ENCODE results near the gene ESD.

Gene ESD

DNA sequence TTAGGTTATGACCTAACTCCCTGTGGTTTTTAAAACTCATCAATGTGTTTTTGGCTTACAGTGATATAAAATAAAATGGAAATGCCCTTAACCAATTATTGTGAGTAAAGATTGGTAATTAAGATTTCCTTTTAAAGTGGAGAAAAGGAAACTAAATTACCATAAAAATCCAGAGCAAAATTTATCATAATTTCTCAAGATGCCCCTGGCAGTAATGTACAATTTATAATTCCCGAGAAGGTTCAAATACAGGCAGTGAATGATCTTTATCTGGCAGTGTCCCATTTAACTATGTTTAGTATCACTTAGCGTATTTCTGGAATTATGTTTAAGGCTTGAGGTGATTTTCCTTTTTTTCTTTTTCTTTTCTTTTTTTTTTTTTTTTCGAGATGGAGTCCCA, 61.5 kb downstream of the ESD start:
- TF ChIP-seq RAD21 (IDR thresholded peaks at IDR 0.05; ENCODE audit: low read depth) (no peak), TAF1 (IDR thresholded peaks at IDR 0.05; ENCODE audit: low read depth) (no peak), NFIC (IDR thresholded peaks at IDR 0.05) (no peak), EGR1 (IDR thresholded peaks at IDR 0.05) (no peak), EP300 (IDR thresholded peaks at IDR 0.05; ENCODE audit: borderline replicate concordance) (no peak), TEAD4 (IDR thresholded peaks at IDR 0.05) (no peak), CREB1 (IDR thresholded peaks at IDR 0.05; ENCODE audit: low read depth) (no peak), FOXM1 (IDR thresholded peaks at IDR 0.05; ENCODE audit: borderline replicate concordance, low read depth) (no peak), ZBTB7A (IDR thresholded peaks at IDR 0.05; ENCODE audit: low read depth) (no peak), CEBPB (IDR thresholded peaks at IDR 0.05) (no peak), YY1 (IDR thresholded peaks at IDR 0.05; ENCODE audit: low read depth) (no peak), TCF12 (IDR thresholded peaks at IDR 0.05; ENCODE audit: low read depth) (no peak)
- TF ChIP-seq, protein P1, sequence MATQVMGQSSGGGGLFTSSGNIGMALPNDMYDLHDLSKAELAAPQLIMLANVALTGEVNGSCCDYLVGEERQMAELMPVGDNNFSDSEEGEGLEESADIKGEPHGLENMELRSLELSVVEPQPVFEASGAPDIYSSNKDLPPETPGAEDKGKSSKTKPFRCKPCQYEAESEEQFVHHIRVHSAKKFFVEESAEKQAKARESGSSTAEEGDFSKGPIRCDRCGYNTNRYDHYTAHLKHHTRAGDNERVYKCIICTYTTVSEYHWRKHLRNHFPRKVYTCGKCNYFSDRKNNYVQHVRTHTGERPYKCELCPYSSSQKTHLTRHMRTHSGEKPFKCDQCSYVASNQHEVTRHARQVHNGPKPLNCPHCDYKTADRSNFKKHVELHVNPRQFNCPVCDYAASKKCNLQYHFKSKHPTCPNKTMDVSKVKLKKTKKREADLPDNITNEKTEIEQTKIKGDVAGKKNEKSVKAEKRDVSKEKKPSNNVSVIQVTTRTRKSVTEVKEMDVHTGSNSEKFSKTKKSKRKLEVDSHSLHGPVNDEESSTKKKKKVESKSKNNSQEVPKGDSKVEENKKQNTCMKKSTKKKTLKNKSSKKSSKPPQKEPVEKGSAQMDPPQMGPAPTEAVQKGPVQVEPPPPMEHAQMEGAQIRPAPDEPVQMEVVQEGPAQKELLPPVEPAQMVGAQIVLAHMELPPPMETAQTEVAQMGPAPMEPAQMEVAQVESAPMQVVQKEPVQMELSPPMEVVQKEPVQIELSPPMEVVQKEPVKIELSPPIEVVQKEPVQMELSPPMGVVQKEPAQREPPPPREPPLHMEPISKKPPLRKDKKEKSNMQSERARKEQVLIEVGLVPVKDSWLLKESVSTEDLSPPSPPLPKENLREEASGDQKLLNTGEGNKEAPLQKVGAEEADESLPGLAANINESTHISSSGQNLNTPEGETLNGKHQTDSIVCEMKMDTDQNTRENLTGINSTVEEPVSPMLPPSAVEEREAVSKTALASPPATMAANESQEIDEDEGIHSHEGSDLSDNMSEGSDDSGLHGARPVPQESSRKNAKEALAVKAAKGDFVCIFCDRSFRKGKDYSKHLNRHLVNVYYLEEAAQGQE (IDR thresholded peaks at IDR 0.05; ENCODE audit: low read depth): no peak
- TF ChIP-seq, protein P2, sequence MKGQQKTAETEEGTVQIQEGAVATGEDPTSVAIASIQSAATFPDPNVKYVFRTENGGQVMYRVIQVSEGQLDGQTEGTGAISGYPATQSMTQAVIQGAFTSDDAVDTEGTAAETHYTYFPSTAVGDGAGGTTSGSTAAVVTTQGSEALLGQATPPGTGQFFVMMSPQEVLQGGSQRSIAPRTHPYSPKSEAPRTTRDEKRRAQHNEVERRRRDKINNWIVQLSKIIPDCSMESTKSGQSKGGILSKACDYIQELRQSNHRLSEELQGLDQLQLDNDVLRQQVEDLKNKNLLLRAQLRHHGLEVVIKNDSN (IDR thresholded peaks at IDR 0.05): no peak
- TF ChIP-seq, protein P3, sequence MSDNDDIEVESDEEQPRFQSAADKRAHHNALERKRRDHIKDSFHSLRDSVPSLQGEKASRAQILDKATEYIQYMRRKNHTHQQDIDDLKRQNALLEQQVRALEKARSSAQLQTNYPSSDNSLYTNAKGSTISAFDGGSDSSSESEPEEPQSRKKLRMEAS (IDR thresholded peaks at IDR 0.05): no peak

DNA sequence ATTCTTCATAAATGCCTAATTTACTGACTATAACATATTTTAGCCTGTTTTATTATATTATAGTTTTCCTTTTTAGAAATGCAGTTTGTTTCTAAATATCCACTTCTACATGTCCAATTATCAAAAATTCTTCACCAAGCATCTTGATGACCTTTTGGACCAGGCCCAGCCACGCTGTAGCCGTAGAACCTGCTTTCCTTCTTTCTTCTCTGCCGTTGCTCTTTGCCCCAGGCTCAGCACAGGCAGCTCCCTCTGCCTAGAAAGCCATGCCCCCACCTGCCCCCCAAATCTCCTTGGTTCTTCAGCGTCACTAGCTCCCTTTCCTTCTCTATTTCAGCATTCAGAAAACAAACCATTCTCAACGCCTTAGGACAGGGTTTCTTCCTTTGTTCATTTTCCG, 65.4 kb downstream of the ESD start:
- TF ChIP-seq, protein P2 (IDR thresholded peaks at IDR 0.05): no peak
- TF ChIP-seq EP300 (IDR thresholded peaks at IDR 0.05; ENCODE audit: borderline replicate concordance) (no peak), TCF12 (IDR thresholded peaks at IDR 0.05; ENCODE audit: low read depth) (no peak), ZBTB7A (IDR thresholded peaks at IDR 0.05; ENCODE audit: low read depth) (no peak), EGR1 (IDR thresholded peaks at IDR 0.05) (no peak), TAF1 (IDR thresholded peaks at IDR 0.05; ENCODE audit: low read depth) (no peak), TEAD4 (IDR thresholded peaks at IDR 0.05) (no peak), FOXM1 (IDR thresholded peaks at IDR 0.05; ENCODE audit: borderline replicate concordance, low read depth) (no peak)
- TF ChIP-seq, protein P1 (IDR thresholded peaks at IDR 0.05; ENCODE audit: low read depth): no peak
- TF ChIP-seq, protein P3 (IDR thresholded peaks at IDR 0.05): no peak

DNA sequence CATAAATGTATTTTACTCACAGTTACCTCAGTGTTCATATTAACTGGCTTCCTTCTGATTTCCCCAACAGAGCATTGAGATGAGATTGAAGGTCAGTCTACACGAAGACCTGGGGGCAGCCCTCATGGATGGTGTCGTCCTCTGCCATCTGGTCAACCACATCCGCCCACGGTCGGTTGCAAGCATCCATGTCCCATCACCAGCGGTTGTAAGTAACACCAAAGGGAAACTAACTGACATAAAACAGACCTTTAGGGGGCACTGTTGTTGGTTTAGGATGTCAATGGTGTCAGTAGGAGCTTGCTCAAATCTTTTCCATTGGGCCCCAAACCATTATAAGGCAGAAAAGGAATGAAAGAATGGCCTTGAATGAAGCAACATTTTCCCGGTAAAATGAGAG, 68.2 kb downstream of the ESD start:
- TF ChIP-seq EP300 (IDR thresholded peaks at IDR 0.05; ENCODE audit: borderline replicate concordance) (no peak), FOXM1 (IDR thresholded peaks at IDR 0.05; ENCODE audit: borderline replicate concordance, low read depth) (no peak), NFIC (IDR thresholded peaks at IDR 0.05) (no peak), EGR1 (IDR thresholded peaks at IDR 0.05) (peak; percentile 25; the same call in 1 of the 2 replicates), CREB1 (IDR thresholded peaks at IDR 0.05; ENCODE audit: low read depth) (no peak)
- TF ChIP-seq, protein P3 (IDR thresholded peaks at IDR 0.05): no peak

DNA sequence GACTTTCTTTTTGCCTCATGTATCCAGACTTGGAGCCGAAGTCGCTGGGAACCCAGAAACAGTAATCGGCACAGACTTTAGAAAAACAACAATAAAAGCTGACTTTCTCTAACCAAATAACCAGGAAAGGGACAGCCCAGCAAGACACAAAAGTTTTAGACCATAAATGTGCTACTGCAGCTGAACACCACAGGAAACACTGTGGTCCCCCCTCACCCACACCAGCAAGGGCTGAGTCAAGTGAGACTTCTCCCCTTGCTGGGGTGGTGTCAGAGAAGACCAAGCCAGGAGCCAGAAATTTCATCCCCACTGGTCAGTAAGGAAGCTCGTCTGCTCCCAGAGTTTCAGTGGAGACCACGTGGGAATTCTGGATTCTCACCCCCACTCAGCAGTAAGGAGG, 70.6 kb downstream of the ESD start:
- TF ChIP-seq TAF1 (IDR thresholded peaks at IDR 0.05; ENCODE audit: low read depth): no peak
- TF ChIP-seq, protein P2 (IDR thresholded peaks at IDR 0.05): no peak

Measured in Ishikawa (cell line).